ENCODE data around the gene FAM222A.
"Not testable (repeated sequence)": the region's sequence is repeated elsewhere in the genome, so short reads cannot be mapped to it uniquely, and the experiment has no call there.

FAM222A gene

GRCh38 chr12:109694629-109695028 lies 19.0 kb upstream of the FAM222A start:
- DNase-seq: not testable (repeated sequence)

- no peak for DNase-seq
Observed at GRCh38 chr12:109695416-109695815, 18.2 kb upstream of the FAM222A start.

GRCh38 chr12:109695961-109696461 lies 17.6 kb upstream of the FAM222A start:
- no peak for DNase-seq

- no peak for DNase-seq
Observed at GRCh38 chr12:109696485-109697269, 16.9 kb upstream of the FAM222A start.

- no peak for DNase-seq
Observed at GRCh38 chr12:109697270-109697553, 16.4 kb upstream of the FAM222A start.

- DNase-seq: no peak
Observed at GRCh38 chr12:109697877-109698468, 15.7 kb upstream of the FAM222A start.

- DNase-seq: no peak
Observed at GRCh38 chr12:109698820-109699219, 14.8 kb upstream of the FAM222A start.

GRCh38 chr12:109701064-109701463 lies 12.6 kb upstream of the FAM222A start:
- DNase-seq: no peak

GRCh38 chr12:109702111-109702841 lies 11.3 kb upstream of the FAM222A start:
- DNase-seq: no peak

GRCh38 chr12:109703684-109704083 lies 9.9 kb upstream of the FAM222A start:
- DNase-seq: no peak

- DNase-seq: no peak
Observed at GRCh38 chr12:109704371-109705098, 9.1 kb upstream of the FAM222A start.

- DNase-seq: no peak
Observed at GRCh38 chr12:109705291-109705690, 8.3 kb upstream of the FAM222A start.

GRCh38 chr12:109706398-109706746 lies 7.3 kb upstream of the FAM222A start:
- DNase-seq: no peak

- no peak for DNase-seq
Observed at GRCh38 chr12:109706747-109707469, 6.7 kb upstream of the FAM222A start.

- DNase-seq: no peak
Observed at GRCh38 chr12:109707470-109707821, 6.2 kb upstream of the FAM222A start.

GRCh38 chr12:109708939-109709338 lies 4.7 kb upstream of the FAM222A start:
- no peak for DNase-seq

GRCh38 chr12:109709401-109709991 lies 4.1 kb upstream of the FAM222A start:
- no peak for DNase-seq

- DNase-seq: no peak
Observed at GRCh38 chr12:109710205-109710746, 3.3 kb upstream of the FAM222A start.

GRCh38 chr12:109710747-109711595 lies 2.7 kb upstream of the FAM222A start:
- DNase-seq: no peak

GRCh38 chr12:109711596-109712461 lies 1.8 kb upstream of the FAM222A start:
- no peak for DNase-seq

Measured in NCI-H1436 treated with DMSO at 0.1 percent for 48 hours (cell line).